GM18951 (cell line): ENCODE results near the gene ASB8.
"Not testable (repeated sequence)": the region's sequence is repeated elsewhere in the genome, so short reads cannot be mapped to it uniquely, and the experiment has no call there.

Experiments used
- POLR2A ChIP-seq: IDR thresholded peaks from 4 replicates; pipeline ENCODE4 v1.6.1; 2011; ENCODE audit warnings: mild to moderate bottlenecking; ENCODE audit not compliant: insufficient read length, insufficient read depth; ENCODE audit errors: extremely low read depth
- in situ Hi-C: fragments of 300-500 bp; cut with MboI; formaldehyde crosslinking; loops from one replicate; pipeline ENCODE4 v1.12.0; 2022; ENCODE audit warnings: low sequenced_read_pairs, mixed read lengths, inconsistent platforms; ENCODE audit not compliant: unreplicated experiment

ASB8 gene

DNA sequence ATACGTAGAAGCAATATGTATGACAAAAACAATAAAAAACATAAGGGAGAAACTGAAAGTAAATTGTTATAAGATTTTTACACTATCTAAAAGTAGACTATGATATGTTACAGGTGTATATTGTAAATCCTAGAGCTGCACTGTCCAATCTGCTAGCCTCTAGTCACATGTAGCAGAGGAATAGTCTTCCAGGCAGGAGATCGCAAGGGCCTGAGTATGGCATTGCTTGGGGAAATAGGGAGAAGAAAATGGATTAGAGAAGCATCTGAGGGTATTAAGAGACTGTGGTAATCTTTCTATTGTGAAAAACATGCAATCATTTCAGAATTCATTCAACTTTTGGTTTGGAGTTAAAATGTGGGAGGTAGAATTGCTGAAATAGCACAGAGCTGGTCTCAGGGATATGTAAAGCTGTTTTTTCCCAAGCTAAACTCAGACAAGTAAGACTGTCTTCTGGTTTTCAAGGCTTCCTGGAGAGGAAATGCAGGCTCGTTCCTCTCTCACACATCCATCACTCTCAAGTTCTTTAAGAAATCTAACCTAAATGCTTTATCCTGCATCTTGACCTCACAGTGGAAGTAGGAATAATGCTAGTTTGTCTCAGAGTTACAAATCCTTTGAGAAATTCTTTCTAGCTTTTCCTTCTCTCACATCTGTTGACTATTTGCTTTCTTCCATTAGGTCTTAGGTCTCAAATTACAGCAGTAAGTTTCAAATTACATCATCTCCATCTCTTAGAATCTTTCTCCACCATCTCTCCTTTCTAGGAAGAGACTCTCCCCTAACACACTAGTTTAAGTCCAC, 18.5 kb upstream of the ASB8 start:
- no peak for TF ChIP-seq POLR2A
- in situ Hi-C loops: no loop called here

DNA sequence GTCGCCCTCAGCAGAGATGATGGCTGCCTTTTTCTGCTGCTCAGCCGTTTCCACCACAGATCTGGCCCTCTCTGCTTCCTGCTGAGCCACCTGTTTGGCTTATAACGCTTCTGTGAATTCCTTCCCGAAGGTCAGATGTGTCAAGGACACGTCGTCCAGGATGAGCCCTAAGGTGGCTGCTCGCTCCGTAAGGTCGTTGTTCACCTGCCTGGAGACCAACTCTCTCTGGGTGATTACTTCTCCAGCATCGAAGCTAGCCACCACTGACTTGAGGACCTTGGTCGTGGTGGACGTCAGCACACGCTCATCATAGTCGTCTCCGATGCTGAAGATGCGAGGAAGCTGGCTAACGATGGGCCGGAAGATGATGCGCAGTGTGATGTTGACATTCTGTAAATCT, 11.7 kb upstream of the ASB8 start:
- TF ChIP-seq POLR2A: no peak
- in situ Hi-C loops: no loop called here

DNA sequence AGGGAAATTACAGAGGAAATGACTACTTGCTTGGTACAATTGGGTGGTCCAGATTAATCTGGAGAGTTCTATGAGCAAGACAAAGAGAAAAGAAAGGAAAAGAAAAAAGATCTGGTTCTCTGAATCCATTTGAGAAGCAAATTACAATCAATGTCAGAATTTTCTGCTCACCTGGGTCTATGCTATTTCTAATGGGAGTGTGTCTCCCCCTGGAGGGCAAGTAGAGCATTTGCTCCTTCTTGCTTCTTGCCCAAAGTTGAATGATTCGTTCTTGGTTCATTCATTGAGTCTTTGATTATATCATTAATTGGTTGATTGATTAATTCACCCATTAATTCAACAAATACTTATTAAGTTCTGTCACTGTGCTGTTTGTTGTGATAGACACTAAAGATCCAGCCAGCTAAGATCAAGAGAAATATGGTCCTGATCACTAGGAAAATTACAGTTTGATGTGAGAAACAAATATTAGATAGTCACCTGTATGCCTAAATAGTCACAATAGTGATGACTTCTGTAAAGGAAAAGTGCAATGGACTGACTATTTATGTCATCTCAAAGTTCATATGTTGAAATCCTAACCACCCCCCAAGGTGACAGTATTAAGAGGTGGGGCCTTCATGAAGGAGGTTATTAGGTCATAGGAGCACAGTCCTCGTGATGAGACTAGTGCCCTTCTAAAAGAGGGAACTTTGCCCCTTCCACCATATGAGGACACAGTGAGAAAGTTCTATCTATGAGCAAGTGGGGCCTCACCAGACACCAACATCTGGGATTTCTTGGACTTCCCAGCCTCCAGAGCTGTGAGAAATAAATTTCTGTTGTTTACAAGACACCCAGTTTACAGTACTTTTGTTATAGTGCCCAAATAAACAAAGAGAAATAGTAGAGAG, 8.0 kb upstream of the ASB8 start:
- no peak for TF ChIP-seq POLR2A
- in situ Hi-C loops: no loop called here

DNA sequence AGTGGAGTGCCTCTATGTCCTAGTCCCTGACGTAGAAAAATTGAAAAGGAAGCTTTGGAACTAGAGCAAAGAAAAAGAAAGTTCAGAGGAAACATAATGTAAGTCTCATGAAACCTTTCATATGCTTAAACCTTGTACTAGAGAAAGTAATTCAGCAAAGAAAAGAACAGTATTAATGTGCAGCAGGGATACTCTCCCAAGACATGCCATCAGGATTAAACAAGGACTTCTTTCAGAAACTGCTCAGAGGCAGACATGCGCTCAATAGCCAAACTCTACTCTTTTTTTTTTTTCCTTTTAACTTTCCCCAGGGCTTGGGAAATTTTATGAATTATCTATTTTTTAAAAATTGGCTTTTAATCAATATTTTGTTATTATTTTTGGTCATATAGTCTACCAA, 7.1 kb upstream of the ASB8 start:
- no peak for TF ChIP-seq POLR2A
- in situ Hi-C loops: no loop called here

DNA sequence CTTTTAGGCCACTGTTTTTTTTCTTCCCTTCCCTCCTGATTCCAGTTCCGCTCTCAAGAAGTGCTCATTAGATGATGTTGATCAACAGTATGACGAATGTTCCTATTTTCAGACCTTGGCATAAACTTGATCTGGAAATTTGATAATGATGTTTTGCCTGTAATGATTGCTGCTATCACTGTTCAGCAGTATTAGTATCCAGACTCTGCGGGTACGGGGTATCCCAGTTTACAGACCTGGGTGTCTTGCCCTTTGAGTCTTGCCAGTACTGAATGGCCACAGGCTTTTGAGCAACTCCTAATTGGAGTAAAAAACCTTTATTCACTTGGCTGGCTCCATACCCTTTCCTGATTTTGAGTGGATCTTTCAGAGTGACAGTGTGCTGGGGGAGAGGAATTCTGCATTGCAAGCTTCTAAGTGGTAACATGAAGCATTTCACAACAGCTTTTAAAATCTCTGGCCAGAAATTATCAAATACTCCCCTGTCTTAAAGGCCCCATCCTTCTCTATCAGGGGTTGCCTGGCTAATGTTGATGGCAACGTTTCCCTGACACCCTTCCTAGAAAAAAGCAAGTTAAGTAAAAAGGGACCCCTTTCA, 5.9 kb upstream of the ASB8 start:
- in situ Hi-C loops: no loop called here

DNA sequence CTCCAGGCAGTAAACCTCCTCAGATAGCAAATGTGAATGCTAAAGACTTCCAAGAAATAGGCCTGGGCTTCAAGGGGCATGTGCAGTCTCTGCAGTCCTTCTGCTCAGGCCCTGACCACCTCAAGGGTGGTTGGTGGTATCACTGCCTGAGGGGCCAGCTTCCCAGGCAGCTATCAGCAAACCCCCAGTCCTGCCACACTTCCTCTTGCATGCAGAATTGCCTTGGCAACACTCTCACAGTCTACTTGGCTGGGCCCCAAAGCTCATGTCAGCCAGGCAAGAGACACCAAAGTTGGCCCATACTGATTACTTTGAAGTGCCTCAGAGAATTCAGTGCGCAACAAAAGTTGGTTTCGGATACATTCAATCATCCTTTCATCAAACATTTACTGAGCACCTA, 3.5 kb upstream of the ASB8 start:
- no peak for TF ChIP-seq POLR2A
- in situ Hi-C loops: no loop called here

More for the DNA sequence above, 5.9 kb upstream of the ASB8 start:
- no peak for TF ChIP-seq POLR2A

DNA sequence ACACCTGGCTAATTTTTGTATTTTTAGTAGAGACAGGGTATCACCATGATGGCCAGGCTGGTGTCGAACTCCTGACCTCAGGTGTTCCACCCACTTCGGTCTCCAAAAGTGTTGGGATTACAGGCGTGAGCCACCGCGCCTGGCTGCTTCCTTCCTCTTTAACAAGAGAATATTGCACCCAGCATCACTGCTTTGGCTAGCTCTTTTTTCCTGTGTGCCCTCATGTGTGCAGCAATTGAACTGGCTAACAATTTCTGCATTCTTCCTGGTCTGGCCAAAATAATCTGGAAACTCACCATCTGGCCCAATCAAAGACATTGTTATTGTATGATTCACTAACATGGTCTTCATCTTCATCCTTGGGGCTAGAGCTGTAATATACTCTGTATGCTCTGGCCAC, 2.7 kb upstream of the ASB8 start:
- in situ Hi-C loops: no loop called here
- no peak for TF ChIP-seq POLR2A

DNA sequence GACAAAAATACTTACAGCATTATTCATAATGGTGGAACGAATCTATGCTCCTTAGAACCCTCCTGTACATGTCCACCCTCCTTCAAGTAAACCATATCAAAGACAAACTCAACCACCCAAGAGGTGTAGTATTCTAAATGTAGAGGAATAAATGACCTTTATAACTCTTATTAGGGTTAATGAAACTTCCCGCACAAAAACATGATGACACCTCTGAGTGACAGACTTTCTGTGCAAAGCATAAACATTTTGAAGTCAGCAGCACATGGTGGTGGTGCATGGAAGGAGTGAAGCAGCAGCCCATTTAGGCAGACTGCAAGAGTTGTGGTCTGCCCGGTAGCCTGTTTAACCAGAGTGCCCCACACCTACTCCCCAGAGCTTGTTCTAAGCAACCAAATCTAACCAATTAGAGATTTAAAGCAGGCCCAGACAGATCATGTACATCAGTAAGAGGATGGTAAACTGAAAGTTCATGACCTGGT, 615 bp upstream of the ASB8 start:
- in situ Hi-C loops: no loop called here
- TF ChIP-seq POLR2A: no peak

DNA sequence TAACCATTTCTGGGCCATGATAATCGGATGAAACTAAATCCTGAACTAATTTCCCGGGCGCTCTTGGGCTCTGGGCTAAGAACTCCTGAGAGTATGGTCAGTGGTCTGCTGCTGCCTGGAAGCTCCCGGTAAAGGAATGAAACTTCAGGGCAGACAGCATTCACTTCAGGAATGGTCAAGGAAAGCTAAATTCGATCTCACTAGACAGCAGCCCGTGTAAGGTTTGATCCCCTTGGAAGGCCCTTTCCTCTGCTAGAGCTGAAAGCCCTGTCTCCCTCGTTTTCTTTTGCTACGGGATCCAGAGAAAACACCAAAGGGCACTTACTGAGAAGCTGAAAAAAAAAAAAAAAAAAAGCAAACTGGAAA, 680 bp downstream of the ASB8 start:
- in situ Hi-C loops: no loop called here
- no peak for TF ChIP-seq POLR2A

DNA sequence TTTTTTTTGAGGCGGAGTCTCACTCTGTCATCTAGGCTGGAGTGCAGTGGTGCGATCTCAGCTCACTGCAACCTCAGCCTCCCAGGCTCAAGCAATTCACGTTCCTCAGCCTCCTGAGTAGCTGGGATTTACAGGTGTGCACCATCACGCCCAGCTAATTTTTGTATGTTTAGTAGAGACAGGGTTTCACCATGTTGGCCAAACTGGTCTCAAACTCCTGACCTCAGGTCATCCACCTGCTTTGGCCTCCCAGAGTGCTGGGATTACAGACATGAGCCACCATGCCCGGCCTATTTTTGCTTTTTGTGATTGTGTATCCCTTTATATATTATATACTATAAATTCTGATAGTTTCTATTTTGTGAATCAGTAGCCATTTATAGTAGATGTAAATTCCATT, 1.5 kb downstream of the ASB8 start:
- in situ Hi-C loops: not testable (repeated sequence)

DNA sequence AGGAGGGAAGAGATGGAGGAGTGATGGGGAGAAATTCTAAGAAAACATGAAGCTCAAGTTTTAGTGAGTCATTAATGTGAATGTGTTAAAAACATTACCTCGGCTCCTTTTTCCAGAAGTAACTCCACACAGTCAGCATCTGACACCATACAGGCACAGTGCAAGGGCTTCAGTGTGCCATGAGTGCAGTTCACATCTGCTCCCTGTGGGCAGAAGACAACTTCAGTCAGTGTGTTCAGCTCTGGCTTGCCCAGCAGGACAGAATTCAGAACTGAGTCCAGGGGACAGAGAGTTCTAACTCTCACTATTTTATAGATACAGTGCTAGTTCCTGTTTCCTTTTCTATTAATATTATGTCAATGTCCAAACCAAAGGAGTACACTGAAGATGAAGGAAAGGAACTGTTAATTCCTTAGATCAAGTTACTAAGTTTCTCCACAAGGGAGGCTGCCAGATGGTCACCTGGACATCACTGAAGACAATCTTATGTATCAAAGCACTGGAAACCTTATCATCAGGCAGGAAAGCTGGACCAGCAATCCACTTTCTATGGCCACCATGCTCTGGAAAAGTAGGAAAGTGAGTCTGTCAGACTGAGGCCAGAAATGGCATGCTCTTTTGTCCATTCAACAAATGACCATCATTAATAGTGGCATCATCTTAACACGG, 6.1 kb downstream of the ASB8 start:
- in situ Hi-C loops: no loop called here
- no peak for TF ChIP-seq POLR2A

DNA sequence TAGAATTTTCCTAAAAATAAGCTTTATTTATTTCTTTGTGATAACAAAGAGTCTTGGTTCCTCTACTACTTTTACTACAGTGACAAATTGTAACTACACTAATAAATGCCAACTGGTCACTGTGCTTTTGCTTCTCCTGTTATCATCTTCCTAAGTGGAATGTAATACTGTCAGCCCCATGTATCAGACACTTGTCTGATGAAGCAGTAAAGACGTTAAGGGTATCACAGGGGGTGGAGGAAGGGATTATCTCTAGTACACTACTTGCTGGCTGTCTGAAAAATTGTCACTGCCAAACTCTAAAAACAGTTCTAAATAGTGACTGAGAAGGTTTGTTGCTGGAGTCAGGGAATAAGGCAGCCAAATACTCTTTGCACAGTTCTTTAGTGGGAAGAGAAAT, 11.3 kb downstream of the ASB8 start:
- no peak for TF ChIP-seq POLR2A
- in situ Hi-C loops: no loop called here

DNA sequence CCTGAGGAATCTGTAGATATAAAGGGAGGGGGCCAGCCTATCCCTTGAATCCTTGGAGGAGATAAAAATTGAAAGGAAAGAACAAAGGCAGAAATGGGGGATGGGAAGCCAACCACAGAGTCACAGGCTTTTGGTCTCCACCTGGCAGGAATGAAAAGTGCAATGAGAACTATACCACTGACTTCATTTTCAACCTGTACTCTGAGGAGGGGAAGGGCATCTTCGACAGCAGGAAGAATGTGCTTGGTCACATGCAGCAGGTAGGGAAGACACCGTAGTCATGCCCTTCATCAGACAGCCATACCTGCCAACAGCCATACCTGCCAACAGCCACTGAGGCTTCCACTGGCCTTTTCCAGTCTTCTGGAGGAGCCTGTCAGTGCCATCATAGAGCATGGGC, 13.4 kb downstream of the ASB8 start:
- no peak for TF ChIP-seq POLR2A
- in situ Hi-C loops: no loop called here

DNA sequence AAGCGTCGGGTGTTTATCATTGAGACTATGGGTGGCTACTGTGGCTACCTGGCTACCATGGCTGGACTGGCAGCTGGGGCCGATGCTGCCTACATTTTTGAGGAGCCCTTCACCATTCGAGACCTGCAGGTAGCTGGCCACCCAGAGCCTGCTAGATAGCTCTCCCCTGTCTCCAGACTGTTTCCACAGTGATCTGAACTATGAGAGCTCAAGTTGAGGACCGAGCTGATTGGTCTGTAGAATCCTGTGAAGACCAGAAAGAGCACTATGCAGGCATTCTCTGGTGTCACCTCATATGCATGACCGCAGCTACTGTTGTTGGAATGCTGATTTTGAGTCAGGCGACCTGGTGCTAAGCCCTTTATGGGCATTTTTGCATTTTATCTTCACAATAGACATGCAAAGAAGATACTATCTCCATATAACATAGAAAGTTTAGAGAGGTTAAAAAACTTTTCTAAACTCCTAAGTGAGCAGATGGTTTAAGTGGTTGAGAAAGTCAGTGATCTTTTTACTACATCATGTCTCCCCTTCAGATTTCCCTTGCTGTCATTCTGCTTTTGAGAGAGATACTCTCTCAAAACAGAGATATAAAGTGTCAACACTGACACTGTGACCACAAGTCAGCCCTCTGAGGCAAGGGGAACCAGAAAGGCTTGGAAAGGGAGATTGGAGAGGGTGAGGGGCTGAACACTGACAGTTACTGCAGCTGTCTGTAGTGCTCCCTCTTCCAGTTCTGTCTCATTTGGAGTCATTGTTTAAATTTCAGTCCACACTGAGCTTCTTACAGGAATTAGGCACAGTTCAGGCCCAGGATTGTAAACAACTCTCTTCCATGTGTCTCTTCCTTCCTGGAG, 14.3 kb downstream of the ASB8 start:
- no peak for TF ChIP-seq POLR2A
- in situ Hi-C loops: no loop called here
